Measurements from ENCODE around the gene WDPCP.

WDPCP gene

DNA sequence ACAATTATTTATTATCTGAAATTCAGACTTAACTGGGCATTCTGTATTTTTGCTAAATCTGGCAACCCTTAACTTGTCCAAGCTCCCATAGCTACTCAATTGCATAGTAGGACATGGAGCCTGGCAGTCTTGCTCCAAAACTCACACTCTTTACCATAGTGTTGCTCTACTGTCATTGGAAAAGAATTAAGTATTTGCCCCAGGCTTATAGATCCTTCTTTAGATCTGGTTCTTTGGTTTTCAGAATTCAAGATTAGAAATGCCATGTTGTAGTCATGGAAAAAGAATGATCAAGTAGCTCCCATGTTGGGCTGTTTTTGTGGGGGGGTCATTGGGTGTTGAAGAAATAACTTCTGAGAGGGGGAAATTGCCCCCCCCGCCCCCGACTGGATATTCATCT, 240.9 kb downstream of the WDPCP start:
- TF ChIP-seq CTCF (IDR thresholded peaks at IDR 0.05; ENCODE audit: borderline replicate concordance, control extremely low read depth, extremely low read depth, insufficient read depth, missing control alignments): no peak
- in situ Hi-C loops (cut with MboI; ENCODE audit: low sequenced_read_pairs, unreplicated experiment): no loop called here
- no peak for DNase-seq (ENCODE audit: low spot score)

DNA sequence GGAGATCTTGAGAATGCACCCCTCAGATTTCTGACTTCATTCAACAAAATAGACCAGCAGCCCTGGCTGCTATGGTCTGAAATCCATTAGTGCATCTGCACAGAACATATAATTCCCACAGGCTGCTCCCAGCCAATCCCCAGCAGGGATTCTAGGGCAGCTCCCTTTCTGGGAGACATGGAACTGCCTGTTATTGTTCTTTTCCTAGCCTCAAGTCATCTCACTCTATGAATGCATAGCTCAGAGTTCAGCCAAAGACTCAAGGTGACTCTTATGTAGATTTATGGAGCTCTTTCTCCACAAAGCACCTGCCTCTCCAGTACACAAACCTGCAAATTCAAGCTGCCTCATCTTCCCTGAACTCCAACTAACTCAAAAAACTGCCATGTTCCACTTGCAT, 241.9 kb downstream of the WDPCP start:
- no peak for TF ChIP-seq CTCF (IDR thresholded peaks at IDR 0.05; ENCODE audit: borderline replicate concordance, control extremely low read depth, extremely low read depth, insufficient read depth, missing control alignments)
- in situ Hi-C loops (cut with MboI; ENCODE audit: low sequenced_read_pairs, unreplicated experiment): no loop called here
- DNase-seq (ENCODE audit: low spot score): no peak

DNA sequence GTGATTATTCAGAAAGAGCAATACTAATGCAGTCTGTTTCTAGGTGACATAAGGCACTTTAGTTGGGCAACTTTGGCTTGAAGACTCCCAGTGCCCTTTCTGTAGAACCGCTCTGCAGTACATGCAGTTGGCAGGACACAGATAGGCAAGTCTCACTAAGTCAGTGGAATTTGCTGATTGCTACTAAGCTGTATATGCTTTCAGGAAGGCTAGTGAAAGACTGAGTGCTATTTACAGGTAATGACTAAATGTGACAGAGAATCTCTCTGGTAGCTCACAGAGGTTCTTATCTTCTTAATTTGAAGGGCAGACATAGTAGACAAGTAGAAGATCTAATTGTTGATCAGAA, 243.0 kb downstream of the WDPCP start:
- TF ChIP-seq CTCF (IDR thresholded peaks at IDR 0.05; ENCODE audit: borderline replicate concordance, control extremely low read depth, extremely low read depth, insufficient read depth, missing control alignments): no peak
- DNase-seq (ENCODE audit: low spot score): no peak
- in situ Hi-C loops (cut with MboI; ENCODE audit: low sequenced_read_pairs, unreplicated experiment): no loop called here

DNA sequence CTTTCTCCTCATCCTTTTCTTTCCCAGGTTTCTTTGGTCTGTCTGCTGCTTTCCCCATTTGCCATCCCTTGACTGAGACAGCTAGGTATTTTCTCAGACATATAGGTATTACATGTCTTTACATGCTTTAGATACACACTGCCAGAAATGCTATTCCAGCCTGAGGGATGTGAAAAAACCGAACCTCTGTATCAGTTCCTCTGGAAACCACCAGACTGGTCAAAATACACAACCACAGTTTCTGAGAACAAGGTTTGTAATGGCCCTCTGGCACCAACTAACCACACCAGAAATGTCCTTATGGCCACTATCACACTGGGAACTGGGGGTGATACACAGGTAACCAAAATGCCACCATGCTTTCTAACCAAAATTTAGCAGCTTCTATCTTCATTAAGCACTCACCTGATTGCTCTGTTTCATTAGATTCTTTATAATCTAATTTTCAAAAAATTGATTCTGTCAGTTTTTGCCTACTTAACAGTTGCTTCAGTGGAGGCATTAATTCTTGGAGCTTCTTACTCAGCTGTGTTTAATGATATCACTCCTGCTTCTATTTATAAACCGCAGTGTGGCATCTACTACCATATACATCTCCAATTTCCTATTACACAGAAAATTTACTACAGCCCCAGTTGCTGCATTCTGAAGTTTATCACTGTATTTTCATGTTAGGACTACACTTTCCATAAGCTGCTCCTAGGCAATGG, 243.5 kb downstream of the WDPCP start:
- in situ Hi-C loops (cut with MboI; ENCODE audit: low sequenced_read_pairs, unreplicated experiment): no loop called here
- no peak for TF ChIP-seq CTCF (IDR thresholded peaks at IDR 0.05; ENCODE audit: borderline replicate concordance, control extremely low read depth, extremely low read depth, insufficient read depth, missing control alignments)
- no peak for DNase-seq (ENCODE audit: low spot score)

- no peak for TF ChIP-seq CTCF (IDR thresholded peaks at IDR 0.05; ENCODE audit: borderline replicate concordance, control extremely low read depth, extremely low read depth, insufficient read depth, missing control alignments)
- DNase-seq (ENCODE audit: low spot score): no peak
- in situ Hi-C loops (cut with MboI; ENCODE audit: low sequenced_read_pairs, unreplicated experiment): no loop called here
Observed at GRCh38 chr2:63343397-63344109, 244.7 kb downstream of the WDPCP start.

DNA sequence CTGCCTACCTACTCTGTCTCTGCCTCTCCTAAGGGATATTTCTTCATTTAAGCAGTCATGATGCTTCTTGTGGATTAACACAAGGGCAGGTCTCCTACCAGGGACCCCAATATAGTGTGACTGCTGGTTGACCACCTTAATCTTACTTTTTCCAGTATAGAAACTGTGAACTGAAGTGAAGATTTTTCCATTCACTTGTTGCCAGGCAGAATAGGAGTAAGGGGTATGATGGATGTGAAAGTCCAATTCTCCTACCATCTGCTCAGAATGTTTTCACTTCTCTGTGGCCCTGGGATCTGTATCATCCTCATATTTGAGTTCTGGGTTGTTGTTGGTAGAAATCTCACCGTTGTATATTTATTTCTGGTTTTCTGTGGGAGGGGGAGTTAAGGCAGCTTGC, 247.8 kb downstream of the WDPCP start:
- TF ChIP-seq CTCF (IDR thresholded peaks at IDR 0.05; ENCODE audit: borderline replicate concordance, control extremely low read depth, extremely low read depth, insufficient read depth, missing control alignments): no peak
- no peak for DNase-seq (ENCODE audit: low spot score)
- in situ Hi-C loops (cut with MboI; ENCODE audit: low sequenced_read_pairs, unreplicated experiment): no loop called here
